Stimulated activated effector memory CD8-positive, alpha-beta T cell treated with anti-CD3 and anti-CD28 coated beads, Interleukin-12 subunit alpha, Interleukin-12 subunit beta, amount 100 ng/mL, for 72 hours (primary cell): Measurements from ENCODE around the gene GOLGA6L2.
"Not testable (repeated sequence)": the region's sequence is repeated elsewhere in the genome, so short reads cannot be mapped to it uniquely, and the experiment has no call there.

Source experiments
- ATAC-seq: fragments of 150-1000 bp; cut with Tn5 transposase; 2 replicates; pipeline ENCODE4 v1.10.0; 2021
- DNase-seq, 2 donors: peaks; one replicate each; pipeline ENCODE4 v3.0.0; 2021 to 2022; ENCODE audit warnings: low spot score in 2 of 2
- H3K27ac Mint-ChIP-seq: one replicate; pipeline ENCODE4 v1.8.0; 2022; ENCODE audit warnings: mild to moderate bottlenecking, mixed read lengths
- H3K36me3 Mint-ChIP-seq: one replicate; pipeline ENCODE4 v1.8.0; 2022; ENCODE audit warnings: mild to moderate bottlenecking, mixed read lengths
- H3K4me1 Mint-ChIP-seq: one replicate; pipeline ENCODE4 v1.8.0; 2022; ENCODE audit warnings: mixed read lengths
- H3K4me3 Mint-ChIP-seq: one replicate; pipeline ENCODE4 v1.8.0; 2022; ENCODE audit warnings: mild to moderate bottlenecking, mixed read lengths
- H3K9me3 Mint-ChIP-seq: one replicate; pipeline ENCODE4 v1.8.0; 2022; ENCODE audit warnings: mixed read lengths

GOLGA6L2 gene

GRCh38 chr15:23415321-23415865 is 31.6 kb downstream of the GOLGA6L2 start:
- Mint-ChIP-seq H3K27ac (no peak overlapping the region), H3K9me3 (peaks cover 3% of the 10 kb centered on the region), H3K4me1 (no peaks in the 10 kb centered on the region), H3K4me3 (no peak overlapping the region), H3K36me3 (no peaks in the 10 kb centered on the region)
- no peak for ATAC-seq
- no peak for DNase-seq

- not testable (repeated sequence) for ATAC-seq, DNase-seq, H3K4me1 Mint-ChIP-seq, H3K36me3 Mint-ChIP-seq, H3K27ac Mint-ChIP-seq, H3K9me3 Mint-ChIP-seq, H3K4me3 Mint-ChIP-seq
Observed at GRCh38 chr15:23412881-23413600, 34.0 kb downstream of the GOLGA6L2 start.

GRCh38 chr15:23411841-23412240 is 35.2 kb downstream of the GOLGA6L2 start:
- Mint-ChIP-seq H3K4me3 (no peak overlapping the region), H3K9me3 (peaks cover 3% of the 10 kb centered on the region), H3K27ac (no peak overlapping the region), H3K36me3 (no peaks in the 10 kb centered on the region), H3K4me1 (no peaks in the 10 kb centered on the region)
- ATAC-seq (no peak), DNase-seq (no peak)

GRCh38 chr15:23403550-23403949 is 43.5 kb downstream of the GOLGA6L2 start:
- H3K4me1 Mint-ChIP-seq: no peaks in the 10 kb centered on the region
- ATAC-seq (no peak), DNase-seq (no peak)
- H3K36me3 Mint-ChIP-seq: no peaks in the 10 kb centered on the region
- H3K27ac Mint-ChIP-seq: no peak overlapping the region
- no peaks in the 10 kb centered on the region for H3K9me3 Mint-ChIP-seq
- H3K4me3 Mint-ChIP-seq: no peak overlapping the region

- H3K4me1 Mint-ChIP-seq: no peaks in the 10 kb centered on the region
- no peaks in the 10 kb centered on the region for H3K9me3 Mint-ChIP-seq
- DNase-seq (no peak), ATAC-seq (no peak)
- H3K27ac Mint-ChIP-seq: no peak overlapping the region
- H3K4me3 Mint-ChIP-seq: no peak overlapping the region
- H3K36me3 Mint-ChIP-seq: no peaks in the 10 kb centered on the region
Observed at GRCh38 chr15:23402544-23402943, 44.5 kb downstream of the GOLGA6L2 start.

GRCh38 chr15:23402140-23402539 is 44.9 kb downstream of the GOLGA6L2 start:
- H3K4me3 Mint-ChIP-seq: no peak overlapping the region
- DNase-seq (no peak), ATAC-seq (no peak)
- no peaks in the 10 kb centered on the region for H3K4me1 Mint-ChIP-seq
- H3K36me3 Mint-ChIP-seq: no peaks in the 10 kb centered on the region
- no peak overlapping the region for H3K27ac Mint-ChIP-seq
- no peaks in the 10 kb centered on the region for H3K9me3 Mint-ChIP-seq

GRCh38 chr15:23401627-23402026 is 45.4 kb downstream of the GOLGA6L2 start:
- H3K4me3 Mint-ChIP-seq: no peak overlapping the region
- DNase-seq (no peak), ATAC-seq (no peak)
- H3K36me3 Mint-ChIP-seq: no peaks in the 10 kb centered on the region
- no peak overlapping the region for H3K27ac Mint-ChIP-seq
- H3K9me3 Mint-ChIP-seq: no peaks in the 10 kb centered on the region
- H3K4me1 Mint-ChIP-seq: no peaks in the 10 kb centered on the region

- H3K4me3 Mint-ChIP-seq, H3K36me3 Mint-ChIP-seq, DNase-seq, ATAC-seq, H3K27ac Mint-ChIP-seq, H3K4me1 Mint-ChIP-seq, H3K9me3 Mint-ChIP-seq: not testable (repeated sequence)
Observed at GRCh38 chr15:23399207-23399606, 47.8 kb downstream of the GOLGA6L2 start.

- H3K36me3 Mint-ChIP-seq, H3K9me3 Mint-ChIP-seq, H3K4me3 Mint-ChIP-seq, ATAC-seq, H3K27ac Mint-ChIP-seq, DNase-seq, H3K4me1 Mint-ChIP-seq: not testable (repeated sequence)
Observed at GRCh38 chr15:23398357-23398756, 48.7 kb downstream of the GOLGA6L2 start.

- Mint-ChIP-seq H3K9me3 (no peaks in the 10 kb centered on the region), H3K36me3 (no peaks in the 10 kb centered on the region), H3K27ac (no peak overlapping the region), H3K4me1 (no peaks in the 10 kb centered on the region), H3K4me3 (no peak overlapping the region)
- ATAC-seq (no peak), DNase-seq (no peak)
Observed at GRCh38 chr15:23397779-23398178, 49.3 kb downstream of the GOLGA6L2 start.

GRCh38 chr15:23395832-23396231 is 51.2 kb downstream of the GOLGA6L2 start:
- Mint-ChIP-seq H3K36me3 (no peaks in the 10 kb centered on the region), H3K4me3 (no peak overlapping the region), H3K27ac (no peak overlapping the region), H3K9me3 (no peaks in the 10 kb centered on the region), H3K4me1 (no peaks in the 10 kb centered on the region)
- ATAC-seq: no peak
- DNase-seq: no peak

- Mint-ChIP-seq H3K36me3 (no peaks in the 10 kb centered on the region), H3K9me3 (no peaks in the 10 kb centered on the region), H3K4me1 (no peaks in the 10 kb centered on the region), H3K27ac (no peak overlapping the region), H3K4me3 (no peak overlapping the region)
- ATAC-seq (no peak), DNase-seq (no peak)
Observed at GRCh38 chr15:23395030-23395692, 51.9 kb downstream of the GOLGA6L2 start.
